Urothelium cell line (cell line): ENCODE data around the gene WWOX.
A peak's percentile ranks its signal among the peaks of the same experiment; 100 is the strongest.

ENCODE experiments used
- DNase-seq: peaks from one replicate; pipeline ENCODE4 v3.0.0; 2011; ENCODE audit warnings: low spot score, mixed read lengths
- FAIRE-seq: peaks from 2 replicates; lab custom pipeline; 2011; peaks lifted over from hg19 to GRCh38; lab: Jason Lieb, UNC

The WWOX gene

GRCh38 chr16:78256686-78257375 lies 157.4 kb downstream of the WWOX start:
- no peak for DNase-seq
- FAIRE-seq = no peak

GRCh38 chr16:78257376-78257728 lies 157.9 kb downstream of the WWOX start:
- DNase-seq = peak; percentile 27
- no peak for FAIRE-seq

GRCh38 chr16:78258375-78259065 lies 159.1 kb downstream of the WWOX start:
- DNase-seq (no peak), FAIRE-seq (no peak)

GRCh38 chr16:78259873-78260272 lies 160.4 kb downstream of the WWOX start:
- no peak for DNase-seq

GRCh38 chr16:78264642-78265041 lies 165.2 kb downstream of the WWOX start:
- FAIRE-seq (no peak), DNase-seq (no peak)

More at GRCh38 chr16:78259873-78260272, 160.4 kb downstream of the WWOX start:
- FAIRE-seq = no peak

- DNase-seq = no peak
- no peak for FAIRE-seq
These were observed 169.8 kb downstream of the WWOX start for GRCh38 chr16:78269256-78269655.

GRCh38 chr16:78271981-78272380 lies 172.5 kb downstream of the WWOX start:
- FAIRE-seq = no peak
- no peak for DNase-seq

GRCh38 chr16:78274771-78275170 lies 175.3 kb downstream of the WWOX start:
- FAIRE-seq (no peak), DNase-seq (no peak)

- DNase-seq = no peak
- FAIRE-seq = no peak
These were observed 176.0 kb downstream of the WWOX start for GRCh38 chr16:78275420-78275819.

GRCh38 chr16:78277321-78278055 lies 178.0 kb downstream of the WWOX start:
- no peak for FAIRE-seq
- DNase-seq = no peak

GRCh38 chr16:78278056-78278450 lies 178.6 kb downstream of the WWOX start:
- FAIRE-seq (no peak), DNase-seq (no peak)

GRCh38 chr16:78281115-78281514 lies 181.7 kb downstream of the WWOX start:
- no peak for FAIRE-seq
- no peak for DNase-seq

GRCh38 chr16:78283548-78284251 lies 184.2 kb downstream of the WWOX start:
- DNase-seq (no peak), FAIRE-seq (no peak)

- no peak for FAIRE-seq
- no peak for DNase-seq
These were observed 184.9 kb downstream of the WWOX start for GRCh38 chr16:78284326-78284725.

- DNase-seq (no peak), FAIRE-seq (no peak)
These were observed 185.5 kb downstream of the WWOX start for GRCh38 chr16:78284957-78285434.

GRCh38 chr16:78285437-78285922 lies 186.0 kb downstream of the WWOX start:
- DNase-seq (no peak), FAIRE-seq (no peak)

GRCh38 chr16:78286065-78286464 lies 186.6 kb downstream of the WWOX start:
- DNase-seq = no peak
- no peak for FAIRE-seq

GRCh38 chr16:78288888-78289287 lies 189.4 kb downstream of the WWOX start:
- FAIRE-seq (no peak), DNase-seq (no peak)

GRCh38 chr16:78289373-78289772 lies 189.9 kb downstream of the WWOX start:
- no peak for DNase-seq
- FAIRE-seq = no peak

- DNase-seq = no peak
- no peak for FAIRE-seq
These were observed 190.4 kb downstream of the WWOX start for GRCh38 chr16:78289844-78290277.

GRCh38 chr16:78290395-78290794 lies 190.9 kb downstream of the WWOX start:
- FAIRE-seq = no peak

More at GRCh38 chr16:78290395-78290794, 190.9 kb downstream of the WWOX start:
- no peak for DNase-seq
